Large intestine (tissue), 3 donors: ENCODE measurements around the gene PGM2. TPM values are rescaled to one million over a fixed set of nuclear protein-coding genes. Genes with fewer than 3 reads are reported as not detected.

Experiments used
- DNase-seq, 2 donors: peaks; one replicate each; pipeline versions ENCODE4 v3.0.0 to v3.0.0-alpha.2; 2013
- H3K27ac ChIP-seq: one replicate; pipeline ENCODE4 v1.5.1; 2013; ENCODE audit warnings: low read length
- H3K27me3 ChIP-seq: 2 replicates; pipeline ENCODE4 v1.6.1; 2013; ENCODE audit warnings: low read length; ENCODE audit not compliant: control insufficient read depth, insufficient read depth
- H3K36me3 ChIP-seq: 2 replicates; pipeline ENCODE4 v1.6.1; 2013; ENCODE audit warnings: low read length; ENCODE audit not compliant: control insufficient read depth, insufficient read depth
- H3K4me1 ChIP-seq: one replicate; pipeline ENCODE4 v1.6.1; 2013; ENCODE audit warnings: low read length; ENCODE audit not compliant: control insufficient read depth, insufficient read depth
- H3K4me3 ChIP-seq: one replicate; pipeline ENCODE4 v1.5.1; 2013; ENCODE audit warnings: low read length
- H3K9me3 ChIP-seq: one replicate; pipeline ENCODE4 v1.6.1; 2013; ENCODE audit warnings: mild to moderate bottlenecking, low read depth, low read length, moderate library complexity; ENCODE audit not compliant: control insufficient read depth
- WGBS: methylation state at CpG from one replicate; pipeline ENCODE4 v1.1.5; 2013; ENCODE audit warnings: low lambda C conversion rate; ENCODE audit not compliant: insufficient coverage; 5-methylcytosine and 5-hydroxymethylcytosine counted together
- polyA plus RNA-seq: library from polyadenylated mRNA; unstranded; fragments of 120-200 nt; gene quantifications from one replicate; pipeline ENCODE4 v1.2.1, GENCODE V29; 2013

Gene PGM2
- polyA plus RNA-seq, 1 donor: 35.3 TPM

DNA sequence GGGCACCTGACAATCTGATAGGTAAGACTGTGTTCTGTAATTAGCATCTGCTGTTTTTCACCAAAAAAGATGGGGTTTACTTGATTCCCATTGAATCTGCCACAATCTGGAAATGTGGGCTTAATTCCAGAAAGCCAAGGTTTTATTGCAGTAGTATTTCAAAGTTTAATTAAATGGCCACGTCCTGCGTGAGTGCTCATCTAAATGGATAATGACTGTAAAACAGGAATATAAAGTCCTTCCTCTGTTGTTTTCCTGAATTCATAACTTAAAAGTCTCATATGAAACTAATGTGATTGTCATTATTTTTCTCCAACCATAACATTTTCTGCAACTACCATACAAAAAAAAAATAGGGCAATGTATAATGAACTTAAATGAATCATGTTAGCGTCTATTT, 2.4 kb downstream of the PGM2 start:
- Histone ChIP-seq H3K27me3 (no peaks in the 10 kb centered on the region), H3K27ac (no peak overlapping the region), H3K4me1 (peaks cover 15% of the 10 kb centered on the region), H3K9me3 (no peaks in the 10 kb centered on the region), H3K4me3 (no peak overlapping the region), H3K36me3 (peaks cover 33% of the 10 kb centered on the region)
- WGBS: 69% methylated on average over 3 of the region's 3 CpGs
- DNase-seq: no peak

DNA sequence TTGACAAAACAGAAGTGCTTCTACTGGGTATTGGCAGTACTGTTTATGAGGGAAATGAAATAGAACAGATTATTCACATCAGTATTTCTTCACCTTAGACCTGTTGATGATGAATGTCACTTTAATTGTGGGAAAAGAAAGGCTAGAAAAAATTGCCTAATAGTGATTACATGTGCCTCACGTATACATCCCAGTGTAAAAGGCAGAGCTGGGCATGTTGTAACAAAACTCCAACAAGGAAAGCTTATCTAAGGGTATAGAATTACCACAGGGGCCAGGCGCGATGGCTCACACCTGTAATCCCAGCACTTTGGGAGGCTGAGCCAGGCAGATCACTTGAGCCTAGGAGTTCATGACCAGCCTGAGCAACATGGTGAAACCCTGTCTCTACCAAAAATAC, 4.2 kb downstream of the PGM2 start:
- Histone ChIP-seq H3K27ac (no peak overlapping the region), H3K27me3 (no peaks in the 10 kb centered on the region), H3K36me3 (peaks cover 44% of the 10 kb centered on the region), H3K9me3 (no peaks in the 10 kb centered on the region), H3K4me3 (no peak overlapping the region), H3K4me1 (peaks cover 9% of the 10 kb centered on the region)
- WGBS: no CpG with 5 or more reads among the region's 3 CpGs
- no peak for DNase-seq

DNA sequence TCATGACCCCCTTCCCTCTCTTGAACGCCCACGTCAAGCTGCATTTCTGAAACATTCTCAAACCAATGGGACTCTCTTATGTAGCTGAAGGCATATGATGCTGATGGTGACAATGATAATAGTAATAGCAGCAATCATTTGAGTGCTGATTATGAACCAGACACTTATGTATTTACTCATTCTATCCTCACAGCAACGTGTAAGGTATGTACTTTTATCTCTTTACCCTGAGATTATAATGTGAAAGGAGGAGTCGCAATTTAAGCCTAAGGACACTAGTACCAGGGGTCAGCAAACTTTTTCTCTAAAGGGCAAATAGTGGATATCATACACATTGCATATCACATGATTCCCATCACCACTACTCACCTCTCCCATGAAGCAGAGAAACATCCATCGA, 8.5 kb downstream of the PGM2 start:
- no peaks in the 10 kb centered on the region for H3K9me3 ChIP-seq
- H3K4me1 ChIP-seq: no peaks in the 10 kb centered on the region
- no peaks in the 10 kb centered on the region for H3K27me3 ChIP-seq
- H3K4me3 ChIP-seq: no peak overlapping the region
- WGBS: 100% methylated on average over 1 of the region's 5 CpGs
- H3K27ac ChIP-seq: no peak overlapping the region
- peaks cover 79% of the 10 kb centered on the region for H3K36me3 ChIP-seq
- no peak for DNase-seq

DNA sequence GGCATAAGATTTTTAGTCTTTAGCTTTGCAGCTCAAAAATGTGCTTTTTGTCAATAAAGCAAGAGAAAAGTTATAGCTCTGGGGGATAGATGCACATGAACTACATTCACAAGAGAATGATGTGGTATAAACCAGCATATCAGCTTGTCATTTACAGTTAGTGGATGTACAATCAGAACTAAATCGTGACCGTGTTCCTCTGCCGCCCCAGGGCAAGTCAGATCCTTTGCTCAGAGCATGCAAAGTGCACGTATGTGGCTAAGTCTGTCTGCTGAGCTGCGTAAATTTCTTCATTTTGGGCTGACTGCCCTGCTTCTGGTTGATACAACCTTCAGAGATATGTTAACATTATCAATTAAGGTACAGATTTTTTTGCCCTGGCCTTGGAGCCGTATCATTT, 9.3 kb downstream of the PGM2 start:
- WGBS: no CpG with 5 or more reads among the region's 6 CpGs
- Histone ChIP-seq H3K27ac (no peak overlapping the region), H3K36me3 (peaks cover 78% of the 10 kb centered on the region), H3K9me3 (no peaks in the 10 kb centered on the region), H3K27me3 (no peaks in the 10 kb centered on the region), H3K4me3 (no peak overlapping the region), H3K4me1 (no peaks in the 10 kb centered on the region)
- no peak for DNase-seq

DNA sequence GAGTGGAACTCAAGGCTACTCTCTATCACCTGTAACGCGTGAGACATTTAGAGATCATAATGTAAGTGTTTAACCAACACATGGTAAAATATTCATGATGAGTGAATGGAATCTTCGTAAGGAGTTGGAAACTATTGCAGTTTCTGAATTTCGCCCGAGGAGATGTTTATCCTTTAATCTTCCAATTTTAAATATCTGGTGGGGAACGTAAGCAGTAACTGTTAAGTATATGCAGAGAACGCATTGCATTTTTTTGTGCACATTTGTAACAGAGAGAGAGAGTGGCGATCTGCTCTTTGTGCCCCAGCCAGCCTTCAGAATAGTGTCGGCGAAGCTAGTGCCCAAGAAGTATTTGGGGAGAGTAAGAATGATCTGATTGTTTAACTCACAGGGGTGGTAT, 9.8 kb downstream of the PGM2 start:
- Histone ChIP-seq H3K4me3 (no peak overlapping the region), H3K36me3 (peaks cover 76% of the 10 kb centered on the region), H3K4me1 (no peaks in the 10 kb centered on the region), H3K27me3 (no peaks in the 10 kb centered on the region), H3K9me3 (no peaks in the 10 kb centered on the region), H3K27ac (no peak overlapping the region)
- WGBS: 93% methylated on average over 3 of the region's 10 CpGs
- DNase-seq: no peak

DNA sequence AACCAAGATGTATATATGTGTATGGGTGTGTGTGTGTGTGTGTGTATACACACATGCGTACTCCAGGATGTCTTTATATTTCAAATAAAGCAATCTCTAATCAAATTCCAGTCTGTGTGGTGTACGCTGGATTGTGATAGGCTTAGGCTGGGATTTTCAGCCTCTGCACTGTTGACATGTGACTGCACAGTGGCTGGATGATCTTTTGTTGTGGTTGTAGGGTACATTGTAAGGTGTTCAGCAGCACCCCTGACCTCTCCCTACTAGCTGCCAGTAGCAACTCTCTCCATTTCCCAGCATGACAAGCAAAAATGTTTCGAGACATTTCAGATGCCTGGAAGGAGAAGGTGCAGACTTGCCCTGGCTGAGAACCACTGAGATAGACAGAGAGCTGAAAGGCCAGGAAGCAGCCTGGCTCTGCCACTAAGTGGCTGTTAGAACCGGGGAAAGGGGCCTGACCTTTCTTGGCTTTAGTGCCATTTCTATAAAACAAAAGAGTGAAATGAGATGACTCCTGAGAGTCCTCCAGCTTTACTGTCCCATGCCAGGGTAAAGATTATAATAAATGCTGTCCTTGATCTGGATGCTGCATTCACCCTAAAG, 10.5 kb downstream of the PGM2 start:
- no peaks in the 10 kb centered on the region for H3K4me1 ChIP-seq
- no peak for DNase-seq
- H3K27me3 ChIP-seq: no peaks in the 10 kb centered on the region
- no peak overlapping the region for H3K4me3 ChIP-seq
- no CpG with 5 or more reads among the region's 4 CpGs for WGBS
- H3K9me3 ChIP-seq: no peaks in the 10 kb centered on the region
- no peak overlapping the region for H3K27ac ChIP-seq
- H3K36me3 ChIP-seq: peaks cover 76% of the 10 kb centered on the region

DNA sequence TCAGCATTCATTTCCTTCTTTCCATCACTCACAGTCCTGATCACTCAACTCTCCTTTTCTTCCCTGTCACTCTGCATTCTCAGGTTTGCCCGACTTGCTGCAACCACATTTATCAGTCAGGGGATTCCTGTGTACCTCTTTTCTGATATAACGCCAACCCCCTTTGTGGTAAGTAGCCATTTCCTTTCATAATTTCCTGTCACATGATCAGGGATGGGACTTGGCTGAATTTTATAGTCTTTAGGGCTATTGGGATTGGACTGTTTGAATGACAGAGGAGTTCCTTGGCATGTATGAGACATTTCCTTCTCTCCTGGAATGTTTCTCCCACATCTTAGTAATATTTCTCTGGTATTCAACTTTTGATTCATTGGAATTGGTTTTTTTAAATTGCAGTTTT, 11.0 kb downstream of the PGM2 start:
- peaks cover 72% of the 10 kb centered on the region for H3K36me3 ChIP-seq
- no peak overlapping the region for H3K4me3 ChIP-seq
- H3K27ac ChIP-seq: no peak overlapping the region
- WGBS: 80% methylated on average over 1 of the region's 2 CpGs
- no peak for DNase-seq
- no peaks in the 10 kb centered on the region for H3K4me1 ChIP-seq
- H3K9me3 ChIP-seq: no peaks in the 10 kb centered on the region
- no peaks in the 10 kb centered on the region for H3K27me3 ChIP-seq

DNA sequence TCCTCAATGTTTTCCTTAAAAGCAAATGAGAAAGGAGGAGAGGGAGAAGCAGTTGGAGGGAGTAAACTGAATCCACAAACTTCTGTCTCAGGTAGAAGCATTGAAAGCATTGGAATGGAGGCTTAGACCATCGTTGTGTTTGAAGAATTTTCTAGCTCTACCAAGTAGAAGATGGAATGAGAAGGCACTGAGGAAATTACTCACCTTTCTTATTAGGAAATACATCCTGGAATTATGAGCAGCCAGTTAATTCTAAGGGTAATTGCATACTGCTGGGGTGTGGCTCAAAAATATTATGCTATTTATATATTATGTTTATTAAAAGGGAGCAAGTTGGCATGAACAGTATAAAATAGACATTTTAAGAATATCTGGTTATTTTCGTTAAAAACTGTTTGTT, 12.9 kb downstream of the PGM2 start:
- Histone ChIP-seq H3K4me1 (no peaks in the 10 kb centered on the region), H3K36me3 (peaks cover 70% of the 10 kb centered on the region), H3K27me3 (no peaks in the 10 kb centered on the region), H3K4me3 (no peak overlapping the region), H3K27ac (no peak overlapping the region), H3K9me3 (no peaks in the 10 kb centered on the region)
- no peak for DNase-seq
- 88% methylated on average over 1 of the region's 2 CpGs for whole genome bisulfite sequencing

DNA sequence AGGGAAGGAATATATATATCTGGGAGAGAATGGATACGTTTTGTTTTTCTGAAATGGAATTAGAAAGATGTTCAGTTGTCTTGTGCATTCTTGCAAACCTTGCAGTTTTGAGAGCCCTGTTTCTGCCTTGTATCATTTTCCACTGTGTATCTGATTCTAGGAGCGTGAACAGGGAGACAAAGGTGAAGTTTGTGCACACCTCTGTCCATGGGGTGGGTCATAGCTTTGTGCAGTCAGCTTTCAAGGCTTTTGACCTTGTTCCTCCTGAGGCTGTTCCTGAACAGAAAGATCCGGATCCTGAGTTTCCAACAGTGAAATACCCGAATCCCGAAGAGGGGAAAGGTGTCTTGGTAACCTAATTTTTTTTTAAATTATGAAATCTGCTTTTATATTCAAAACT, 17.7 kb downstream of the PGM2 start:
- DNase-seq: peak in 1 of 2 donors; percentile 32
- WGBS: no CpG with 5 or more reads among the region's 5 CpGs
- H3K9me3 ChIP-seq: no peaks in the 10 kb centered on the region
- peaks cover 67% of the 10 kb centered on the region for H3K36me3 ChIP-seq
- H3K4me1 ChIP-seq: no peaks in the 10 kb centered on the region
- no peak overlapping the region for H3K27ac ChIP-seq
- no peak overlapping the region for H3K4me3 ChIP-seq
- H3K27me3 ChIP-seq: no peaks in the 10 kb centered on the region

DNA sequence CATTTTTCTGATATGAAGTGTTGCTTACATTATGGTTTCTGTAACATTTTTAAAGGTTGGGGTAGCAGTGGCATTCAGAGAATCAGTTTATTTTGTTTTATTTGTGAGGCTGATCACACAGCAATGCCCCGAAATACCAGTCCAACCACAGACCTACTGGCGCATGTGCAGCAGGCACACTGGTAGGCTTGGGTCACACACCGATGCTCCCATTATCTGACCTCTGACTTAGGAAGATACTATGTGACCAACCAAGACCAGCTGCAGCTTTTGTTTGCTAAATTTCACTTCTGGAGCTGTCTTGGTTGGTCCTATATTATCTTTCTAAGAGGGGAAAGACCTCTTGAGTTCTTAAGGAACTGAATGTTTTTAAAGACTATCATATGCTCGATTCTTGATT, 18.7 kb downstream of the PGM2 start:
- Histone ChIP-seq H3K27me3 (no peaks in the 10 kb centered on the region), H3K27ac (no peak overlapping the region), H3K4me1 (no peaks in the 10 kb centered on the region), H3K36me3 (peaks cover 65% of the 10 kb centered on the region), H3K4me3 (no peak overlapping the region), H3K9me3 (no peaks in the 10 kb centered on the region)
- WGBS: 86% methylated on average over 1 of the region's 4 CpGs
- DNase-seq: no peak

DNA sequence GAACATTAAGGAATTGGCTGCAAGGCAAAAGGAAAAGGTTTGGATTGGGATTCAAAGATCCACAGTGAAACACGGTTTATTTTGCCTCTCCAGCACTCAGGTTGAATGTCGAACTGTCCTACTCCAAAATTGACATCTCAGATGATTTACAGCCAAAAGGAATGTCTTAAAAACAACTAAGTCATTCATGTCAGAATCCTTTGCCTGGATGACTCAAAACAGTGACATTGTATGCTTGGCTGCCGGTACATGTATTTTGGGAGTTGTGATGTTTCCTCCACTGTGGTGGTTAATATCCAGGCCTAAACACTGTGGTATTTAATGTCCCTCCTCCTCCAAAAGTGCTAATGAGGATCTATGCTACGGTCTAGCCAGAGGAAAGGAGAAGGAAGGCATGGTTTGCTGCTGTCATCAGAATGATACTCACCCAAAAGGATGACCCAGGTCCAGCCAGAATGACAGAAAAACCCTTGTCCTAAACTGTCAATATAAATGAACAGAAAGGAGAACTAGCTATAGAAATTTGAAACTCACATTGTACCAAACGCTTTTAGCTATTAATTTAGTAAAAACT, 20.9 kb downstream of the PGM2 start:
- WGBS: 86% methylated on average over 1 of the region's 5 CpGs
- H3K27me3 ChIP-seq: no peaks in the 10 kb centered on the region
- H3K27ac ChIP-seq: no peak overlapping the region
- H3K36me3 ChIP-seq: peaks cover 69% of the 10 kb centered on the region
- H3K4me1 ChIP-seq: no peaks in the 10 kb centered on the region
- no peaks in the 10 kb centered on the region for H3K9me3 ChIP-seq
- no peak for DNase-seq
- no peak overlapping the region for H3K4me3 ChIP-seq
